ENCODE data around the gene LRRC32. TPM values are rescaled to one million over a fixed set of nuclear protein-coding genes. Genes with fewer than 3 reads are reported as not detected.

Gene LRRC32
- total RNA-seq, 2 experiments from 2014 or later = 5.5 to 25.3 TPM

- no peak overlapping the region for H3K27ac ChIP-seq (ENCODE audit: low read depth, low read length, poor library complexity, severe bottlenecking)
- H4K20me1 ChIP-seq (ENCODE audit: insufficient read depth, low read length) = no peaks in the 10 kb centered on the region
- no peaks in the 10 kb centered on the region for H3K79me2 ChIP-seq (ENCODE audit: insufficient read depth, low read depth, low read length)
- no peaks in the 10 kb centered on the region for H3K9me2 ChIP-seq (ENCODE audit: insufficient read depth, low read length)
- no peaks in the 10 kb centered on the region for H3K36me3 ChIP-seq (ENCODE audit: insufficient read depth, low read length)
- ChIA-PET POLR2A (interaction anchor here (0.5 to 1.2 kb wide), 2 partner anchors 86 to 174 kb away, joined by 3 to 5 read pairs; no protein-coding TSS in a partner anchor), CTCF (ENCODE audit: unreplicated experiment) (interaction anchor here (1.0 kb wide), 1 partner anchor 87 kb away, joined by 3 read pairs; no protein-coding TSS in a partner anchor)
- no peaks in the 10 kb centered on the region for H3K9me3 ChIP-seq (ENCODE audit: low read length)
- intact Hi-C loops (cut with micrococcal nuclease; ENCODE audit: unreplicated experiment) = loop anchor here (10.0 kb wide), 1 partner anchor 350 kb away; no protein-coding TSS in a partner anchor
- BruUV-seq (replicated peaks) = no TSS peak
- H3K4me2 ChIP-seq (ENCODE audit: low read length) = no peak overlapping the region
- H3K4me1 ChIP-seq (ENCODE audit: insufficient read depth, low read length, poor library complexity, severe bottlenecking) = peaks cover 34% of the 10 kb centered on the region
- no peak for TF ChIP-seq EZH2phosphoT487 (IDR thresholded peaks at IDR 0.05; ENCODE audit: borderline replicate concordance, low read depth, low read length)
- no peak for TF ChIP-seq CTCF (conservative IDR thresholded peaks at IDR 0.05; ENCODE audit: low read length)
- no peak overlapping the region for H3K4me3 ChIP-seq (ENCODE audit: low read depth, low read length, poor library complexity, severe bottlenecking)
- no peak overlapping the region for H2AFZ ChIP-seq (ENCODE audit: low read length)
- DNase-seq (ENCODE audit: low spot score) = no peak
Measured at GRCh38 chr11:76685237-76685636, 14.7 kb upstream of the LRRC32 start.

DNA sequence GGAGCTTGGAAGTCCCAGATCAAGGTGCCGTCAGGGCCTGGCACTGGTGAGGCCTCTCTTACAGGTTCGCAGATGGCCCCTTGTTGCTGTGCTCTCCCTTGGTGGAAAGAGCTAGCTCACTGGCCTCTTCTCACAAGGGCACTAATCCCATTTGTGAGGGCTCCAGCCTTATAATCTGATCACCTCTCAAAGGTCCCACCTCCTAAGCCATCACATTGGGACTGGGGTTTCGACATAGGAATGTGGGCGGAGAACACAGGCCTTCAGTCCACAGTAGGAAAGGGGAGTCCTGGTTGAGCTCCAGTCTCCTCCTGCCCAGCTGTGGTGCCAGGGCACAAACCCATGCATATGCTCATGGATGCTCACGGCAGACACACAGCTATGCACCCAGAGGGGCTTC is 14.0 kb upstream of the LRRC32 start:
- peaks cover 36% of the 10 kb centered on the region for H3K4me1 ChIP-seq (ENCODE audit: insufficient read depth, low read length, poor library complexity, severe bottlenecking)
- no peak overlapping the region for H3K27ac ChIP-seq (ENCODE audit: low read depth, low read length, poor library complexity, severe bottlenecking)
- H3K4me2 ChIP-seq (ENCODE audit: low read length) = no peak overlapping the region
- H3K9me2 ChIP-seq (ENCODE audit: insufficient read depth, low read length) = no peaks in the 10 kb centered on the region
- H3K9me3 ChIP-seq (ENCODE audit: low read length) = no peaks in the 10 kb centered on the region
- no TSS peak for BruUV-seq (replicated peaks)
- POLR2A ChIA-PET = interaction anchor here (0.5 kb wide), 1 partner anchor 174 kb away, joined by 3 read pairs; no protein-coding TSS in a partner anchor
- intact Hi-C loops (cut with micrococcal nuclease; ENCODE audit: unreplicated experiment) = loop anchor here (10.0 kb wide), 1 partner anchor 350 kb away; no protein-coding TSS in a partner anchor
- no peaks in the 10 kb centered on the region for H3K36me3 ChIP-seq (ENCODE audit: insufficient read depth, low read length)
- no peaks in the 10 kb centered on the region for H3K79me2 ChIP-seq (ENCODE audit: insufficient read depth, low read depth, low read length)
- H2AFZ ChIP-seq (ENCODE audit: low read length) = no peak overlapping the region
- no peak for DNase-seq (ENCODE audit: low spot score)
- H3K4me3 ChIP-seq (ENCODE audit: low read depth, low read length, poor library complexity, severe bottlenecking) = no peak overlapping the region
- TF ChIP-seq EZH2phosphoT487 (IDR thresholded peaks at IDR 0.05; ENCODE audit: borderline replicate concordance, low read depth, low read length) = no peak
- TF ChIP-seq CTCF (conservative IDR thresholded peaks at IDR 0.05; ENCODE audit: low read length) = no peak
- CTCF ChIA-PET (ENCODE audit: unreplicated experiment) = interaction anchor here (1.0 kb wide), 1 partner anchor 86 kb away, joined by 3 read pairs; no protein-coding TSS in a partner anchor
- no peaks in the 10 kb centered on the region for H4K20me1 ChIP-seq (ENCODE audit: insufficient read depth, low read length)

Data from OCI-LY7 (cell line).